Astrocyte (in vitro differentiated cells and primary cell): ENCODE measurements around the gene PLP2.

ENCODE experiments used
- CTCF ChIP-seq: IDR thresholded peaks from 2 replicates; pipeline ENCODE4 v1.5.1; 2011; ENCODE audit warnings: low read depth, mild to moderate bottlenecking, inconsistent platforms, low read length, moderate library complexity; ENCODE audit not compliant: insufficient read depth
- EZH2 ChIP-seq: IDR thresholded peaks from 2 replicates; pipeline ENCODE4 v1.6.1; 2012; ENCODE audit warnings: mild to moderate bottlenecking, low read length, inconsistent platforms; ENCODE audit not compliant: insufficient read depth

- peak; percentile 8 for TF ChIP-seq CTCF
- no peak for TF ChIP-seq EZH2
These were observed 15.5 kb upstream of the PLP2 start for GRCh38 chrX:49155900-49156837.
